K562 (cell line): ENCODE data around the gene PTPN9. TPM values are rescaled to one million over a fixed set of nuclear protein-coding genes. Genes with fewer than 3 reads are reported as not detected.

ENCODE experiments used
- ATF7 ChIP-seq: fragments of 450-650 bp; IDR thresholded peaks from 2 replicates; pipeline ENCODE4 v1.7.1; 2014; ENCODE audit warnings: mild to moderate bottlenecking, moderate library complexity
- BACH1 ChIP-seq: fragments of 200-800 bp; sonication (Bioruptor generic); IDR thresholded peaks from 2 replicates; pipeline ENCODE4 v1.6.1; 2016; ENCODE audit warnings: missing genetic modification characterization, missing compliant biosample characterization
- DMBX1 ChIP-seq: fragments of 250-450 bp; sonication (Bioruptor Pico); IDR thresholded peaks from 2 replicates; pipeline ENCODE4 v1.8.0; 2022; ENCODE audit warnings: inconsistent platforms, mild to moderate bottlenecking, moderate library complexity, borderline replicate concordance
- FOXP1 ChIP-seq: sonication (generic); formaldehyde crosslinking; IDR thresholded peaks from 2 replicates; pipeline ENCODE4 v1.8.0; 2022; ENCODE audit warnings: mild to moderate bottlenecking, missing genetic modification reagents
- MAFG ChIP-seq: fragments of 450-650 bp; conservative IDR thresholded peaks from 2 replicates; pipeline ENCODE4 v1.6.1; 2016; ENCODE audit warnings: missing genetic modification characterization, missing compliant biosample characterization
- NR2F6 ChIP-seq: fragments of 450-650 bp; formaldehyde crosslinking; IDR thresholded peaks from 2 replicates; pipeline ENCODE4 v1.4.0; 2020; ENCODE audit warnings: mild to moderate bottlenecking
- PKNOX1 ChIP-seq: fragments of 450-650 bp; IDR thresholded peaks from 2 replicates; pipeline ENCODE4 v1.6.1; 2016
- RBM14 ChIP-seq: fragments of 200-400 bp; formaldehyde crosslinking; IDR thresholded peaks from 2 replicates; pipeline ENCODE4 v1.6.1; 2018; ENCODE audit warnings: low read depth, mild to moderate bottlenecking, low read length, moderate library complexity, borderline replicate concordance; ENCODE audit not compliant: insufficient read depth
- SFPQ ChIP-seq: fragments of 200-400 bp; formaldehyde crosslinking; IDR thresholded peaks from 2 replicates; pipeline ENCODE4 v1.6.1; 2017; ENCODE audit warnings: mild to moderate bottlenecking, low read depth, low read length, moderate library complexity
- SIRT6 ChIP-seq: IDR thresholded peaks from one replicate; pipeline ENCODE4 v1.6.1; 2012; ENCODE audit warnings: low read depth, mild to moderate bottlenecking, control low read depth, inconsistent platforms, low read length, moderate library complexity
- SMARCE1 ChIP-seq: fragments of 450-650 bp; IDR thresholded peaks from 2 replicates; pipeline ENCODE4 v1.7.1; 2016; ENCODE audit warnings: mild to moderate bottlenecking
- SPI1 ChIP-seq: IDR thresholded peaks from 2 replicates; pipeline ENCODE4 v1.6.1; 2011; ENCODE audit warnings: low read depth, low read length, control low read depth, borderline replicate concordance
- TAF7 ChIP-seq: fragments of 450-650 bp; IDR thresholded peaks from 2 replicates; pipeline ENCODE4 v1.6.1; 2016; ENCODE audit warnings: missing genetic modification characterization, missing compliant biosample characterization
- TCF7 ChIP-seq: sonication (generic); IDR thresholded peaks from 2 replicates; pipeline ENCODE4 v1.6.1; 2016; ENCODE audit warnings: antibody characterized with exemption, borderline replicate concordance
- USF1 ChIP-seq: sonication (generic); formaldehyde crosslinking; IDR thresholded peaks from 2 replicates; pipeline ENCODE4 v1.9.0; 2022; ENCODE audit warnings: mild to moderate bottlenecking, missing genetic modification reagents
- ZBTB2 ChIP-seq: fragments of 450-650 bp; IDR thresholded peaks from 2 replicates; pipeline ENCODE4 v1.6.1; 2016; ENCODE audit warnings: antibody characterized with exemption
- ZBTB8A ChIP-seq: fragments of 450-650 bp; IDR thresholded peaks from 2 replicates; pipeline ENCODE4 v1.6.1; 2018; ENCODE audit warnings: mild to moderate bottlenecking, moderate library complexity; ENCODE audit not compliant: partially characterized antibody
- ZNF23 ChIP-seq: fragments of 250-450 bp; sonication (Bioruptor Pico); IDR thresholded peaks from 2 replicates; pipeline ENCODE4 v1.4.0; 2020; ENCODE audit warnings: mild to moderate bottlenecking
- polyA plus RNA-seq, 8 experiments: library from polyadenylated mRNA; depleted of rRNA in 4 of 8; stranded (reverse) in 5 of 8; unstranded in 3 of 8; fragments of >200 nt; fragmentation: Nextera tagmentation in 2 of 8; fragmentation: Illumina TruSeq in 1 of 8; extraction: Ambion mirVana in 2 of 8; extraction: Trizol in 1 of 8; gene quantifications; 2 replicates each; pipeline versions ENCODE4 v1.2.1 to v1.2.3, GENCODE V29; 2011 to 2014; ENCODE audit warnings: inconsistent platforms in 1 of 8, missing spikeins in 1 of 8
- total RNA-seq, 7 experiments: library from RNA; depleted of rRNA in 6 of 7; stranded (reverse); fragments of >200 nt in 6 of 7; fragmentation: Illumina TruSeq in 2 of 7; extraction: Trizol in 2 of 7; gene quantifications; 2 replicates each; pipeline versions ENCODE4 v1.2.1 to v1.2.3, GENCODE V29; 2011 to 2021; ENCODE audit warnings: low replicate concordance in 1 of 7

The PTPN9 gene
- total and polyA plus RNA-seq, 9 of the 15 experiments (the other 6 are each of a cell fraction or from before 2014, with no cell fraction given), result 5.0 to 24.0 (median 14.2) TPM

GRCh38 chr15:75453703-75454470 is 125.2 kb downstream of the PTPN9 start (continued):
- TF ChIP-seq PKNOX1 (peak; percentile 70), SMARCE1 (no peak; the same call in 1 of the 2 replicates), TAF7 (tag) (no peak; the same call in 1 of the 2 replicates), DMBX1 (CRISPR knock-in tag) (no peak), ZNF23 (CRISPR knock-in tag) (no peak), SFPQ (no peak), BACH1 (no peak), TCF7 (no peak), USF1 (CRISPR knock-in tag) (peak; percentile 42; the same call in 1 of the 2 replicates), ZBTB2 (peak; percentile 24; the same call in 1 of the 2 replicates), ATF7 (peak; percentile 95), RBM14 (no peak), FOXP1 (CRISPR knock-in tag) (peak; percentile 79; the same call in 1 of the 2 replicates), NR2F6 (CRISPR knock-in tag) (no peak), MAFG (tag) (no peak), ZBTB8A (no peak), SPI1 (peak; percentile 83), SIRT6 (no peak)
